Bronchial epithelial cell (primary cell): ENCODE measurements around the gene NECAB3. TPM values are rescaled to one million over a fixed set of nuclear protein-coding genes. Genes with fewer than 3 reads are reported as not detected.

ENCODE experiments used
- DNase-seq: peaks from one replicate; pipeline ENCODE4 v3.0.0-alpha.2; 2010; ENCODE audit warnings: low read depth
- FAIRE-seq: peaks from 2 replicates; lab custom pipeline; 2011; peaks lifted over from hg19 to GRCh38; lab: Jason Lieb, UNC
- H3K27me3 ChIP-seq: 2 replicates; pipeline ENCODE4 v1.5.1; 2011; ENCODE audit warnings: low read length; ENCODE audit not compliant: control insufficient read depth, insufficient read depth
- H3K36me3 ChIP-seq: 2 replicates; pipeline ENCODE4 v1.5.1; 2011; ENCODE audit warnings: low read length; ENCODE audit not compliant: control insufficient read depth, insufficient read depth
- H3K4me3 ChIP-seq: 2 replicates; pipeline ENCODE4 v1.5.1; 2011; ENCODE audit warnings: mild to moderate bottlenecking, low read depth, low read length, control low read depth
- CTCF ChIP-seq: IDR thresholded peaks from 2 replicates; pipeline ENCODE4 v1.5.1; 2011; ENCODE audit warnings: mild to moderate bottlenecking, moderate library complexity, low read length, control low read depth, inconsistent platforms; ENCODE audit not compliant: insufficient read depth, severe bottlenecking
- total RNA-seq: library from RNA; depleted of rRNA; stranded (reverse); fragments of >200 nt; gene quantifications from 2 replicates; pipeline ENCODE4 v1.2.1, GENCODE V29; 2014

Gene NECAB3
- total RNA-seq, 1 donor from 2014 or later: 8.7 TPM

DNA sequence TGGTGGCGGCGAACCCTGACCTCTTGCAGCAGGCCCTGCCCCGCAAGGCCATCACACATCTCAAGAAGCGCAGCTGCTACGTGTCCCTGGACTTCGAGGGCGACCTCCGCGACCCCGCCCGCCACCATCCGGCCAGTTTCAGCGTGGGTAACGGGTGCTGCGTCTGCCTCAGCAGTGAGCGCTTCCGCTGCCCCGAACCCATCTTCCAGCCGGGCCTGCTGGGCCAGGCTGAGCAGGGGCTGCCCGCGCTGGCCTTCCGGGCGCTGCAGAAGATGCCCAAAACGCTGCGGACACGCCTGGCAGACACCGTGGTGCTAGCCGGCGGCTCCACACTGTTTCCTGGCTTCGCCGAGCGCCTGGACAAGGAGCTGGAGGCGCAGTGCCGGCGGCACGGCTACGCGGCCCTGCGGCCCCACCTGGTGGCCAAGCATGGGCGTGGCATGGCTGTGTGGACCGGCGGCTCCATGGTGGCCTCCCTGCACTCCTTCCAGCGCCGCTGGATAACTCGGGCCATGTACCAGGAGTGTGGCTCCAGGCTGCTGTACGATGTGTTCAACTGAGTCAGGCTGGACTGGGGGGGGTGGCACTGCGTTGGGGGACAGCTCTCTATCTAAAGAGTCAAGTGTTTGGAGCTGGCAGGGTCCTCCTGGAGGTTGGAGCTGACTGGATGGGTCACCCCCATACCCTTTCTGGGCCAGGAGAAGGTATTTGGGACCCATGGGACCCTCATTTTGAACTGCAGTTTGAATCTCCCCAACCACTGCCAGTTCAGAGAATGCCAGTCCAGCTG lies 6.4 kb downstream of the NECAB3 start:
- Histone ChIP-seq H3K4me3 (peak overlapping the region; percentile 56), H3K27me3 (no peaks in the 10 kb centered on the region), H3K36me3 (no peaks in the 10 kb centered on the region)
- peak; percentile 95 for TF ChIP-seq CTCF
- DNase-seq (peak; percentile 51), FAIRE-seq (no peak)

DNA sequence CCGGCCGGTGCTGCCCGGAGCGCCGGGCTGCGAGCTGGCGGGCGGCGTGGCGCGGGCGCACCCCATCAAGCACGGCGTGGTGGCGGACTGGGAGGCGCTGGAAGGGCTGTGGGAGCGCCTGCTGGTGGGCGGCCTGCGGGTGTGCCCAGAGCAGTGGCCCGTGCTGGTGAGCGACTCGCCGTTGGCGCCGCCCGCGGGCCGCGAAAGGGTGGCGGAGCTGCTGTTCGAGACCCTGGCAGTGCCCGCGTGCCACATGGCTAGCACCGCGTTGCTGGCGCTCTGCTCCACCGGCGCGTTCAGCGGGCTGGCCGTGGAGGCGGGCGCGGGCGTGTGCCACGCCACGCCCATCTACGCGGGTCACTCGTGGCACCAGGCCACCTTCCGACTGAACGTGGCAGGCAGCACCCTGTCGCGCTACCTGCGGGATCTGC lies 7.0 kb downstream of the NECAB3 start:
- Histone ChIP-seq H3K27me3 (no peaks in the 10 kb centered on the region), H3K4me3 (peak overlapping the region; percentile 56), H3K36me3 (no peaks in the 10 kb centered on the region)
- FAIRE-seq (no peak), DNase-seq (no peak)
- no peak for TF ChIP-seq CTCF

DNA sequence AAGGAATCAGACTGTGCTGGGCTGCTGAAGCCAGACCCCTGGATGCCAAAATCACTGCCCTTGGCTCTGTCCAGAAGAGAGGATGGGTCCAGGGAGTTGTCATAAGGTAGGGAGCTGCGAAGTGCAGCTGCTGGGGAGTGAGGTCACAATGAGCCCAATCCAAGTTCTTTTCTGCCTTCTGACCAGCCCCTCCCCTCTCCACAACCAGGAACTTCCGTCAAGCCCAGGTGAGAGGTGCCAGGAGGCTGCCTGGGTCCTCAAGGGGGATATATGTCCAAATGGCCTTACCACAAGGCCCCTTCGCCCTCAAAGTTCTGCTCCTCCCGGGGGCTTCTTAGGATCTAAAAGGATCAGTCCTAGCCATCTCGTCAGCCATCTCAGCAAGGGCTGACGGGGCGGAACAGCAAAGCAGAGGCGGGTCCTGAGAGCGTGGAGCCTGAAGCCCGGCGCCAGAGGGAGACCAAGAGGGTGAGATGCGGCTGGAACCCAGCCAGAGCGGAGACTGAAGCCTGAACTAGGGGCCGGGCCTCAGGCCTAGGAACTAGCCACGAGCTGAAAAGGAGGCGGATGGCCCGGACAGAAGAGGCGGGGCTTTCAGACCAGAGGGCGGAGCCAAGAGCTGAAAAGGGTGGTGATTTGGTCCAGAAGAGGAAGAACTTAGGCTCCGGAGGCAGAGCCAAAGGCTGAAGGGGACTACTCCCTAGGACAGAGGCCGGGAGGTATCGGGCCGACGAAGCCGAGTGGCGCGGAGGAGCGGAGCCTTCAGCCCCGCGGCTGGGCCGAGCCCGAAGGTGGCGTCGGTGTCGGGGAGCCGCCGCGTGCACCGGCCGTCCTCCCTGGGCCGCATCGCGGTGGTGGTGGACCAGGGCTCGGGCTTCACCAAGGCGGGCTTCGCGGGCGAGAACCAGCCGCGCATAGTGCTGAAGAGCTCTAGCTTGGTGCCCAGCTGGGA lies 7.7 kb downstream of the NECAB3 start, which contains the start of gene ACTL10:
Gene ACTL10, plus strand, starts transcription at position 651 of the 952 bp plus-strand sequence. CDS start 555 bp downstream, outside the sequence.
- peak within 1 kb of the TSS; percentile 56 for H3K4me3 ChIP-seq
- no peaks in the 10 kb centered on the region for H3K27me3 ChIP-seq
- FAIRE-seq (no peak), DNase-seq (peak; percentile 92)
- TF ChIP-seq CTCF: peak; percentile 28
- H3K36me3 ChIP-seq: no peaks in the 10 kb centered on the region

- DNase-seq (no peak), FAIRE-seq (no peak)
- Histone ChIP-seq H3K36me3 (no peaks in the 10 kb centered on the region), H3K4me3 (no peak overlapping the region), H3K27me3 (no peaks in the 10 kb centered on the region)
- TF ChIP-seq CTCF: no peak
These were observed 9.5 kb downstream of the NECAB3 start for GRCh38 chr20:33664762-33665144.

DNA sequence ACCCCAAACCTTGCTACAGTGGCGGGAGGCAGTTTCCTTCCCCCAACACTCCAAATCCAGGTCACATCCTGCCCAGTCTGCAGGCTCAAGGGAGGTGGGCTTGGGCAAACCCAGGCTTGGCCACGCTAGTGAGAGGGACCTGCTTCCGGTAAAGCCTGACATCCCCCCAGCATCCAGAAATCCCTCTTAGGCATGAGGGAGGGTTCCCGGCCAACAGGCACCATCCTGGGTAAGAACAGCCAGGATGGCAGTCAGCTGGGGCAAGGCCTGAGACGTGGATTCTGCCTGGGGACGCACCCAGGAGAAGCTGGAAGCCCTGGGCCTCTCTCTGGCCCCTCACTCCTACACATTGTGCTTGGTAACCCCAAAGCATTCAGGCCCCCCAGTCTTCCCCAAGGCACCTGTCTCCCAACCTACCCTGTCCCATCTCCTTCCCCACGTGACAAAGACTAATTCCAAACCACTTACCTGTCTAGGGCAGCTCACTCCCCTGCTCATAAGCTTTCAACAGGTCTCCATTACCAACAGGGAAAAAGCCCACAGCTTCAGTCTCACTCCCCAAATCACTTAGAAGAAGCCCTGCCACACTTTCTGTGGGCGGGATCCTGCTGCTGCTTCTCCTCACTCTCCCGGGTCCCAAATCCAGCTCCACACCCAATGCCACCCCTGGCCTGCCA lies 10.0 kb downstream of the NECAB3 start:
- TF ChIP-seq CTCF: no peak
- Histone ChIP-seq H3K27me3 (no peaks in the 10 kb centered on the region), H3K4me3 (peak overlapping the region; percentile 76), H3K36me3 (no peaks in the 10 kb centered on the region)
- no peak for DNase-seq
- FAIRE-seq: no peak
